ENCODE results near the gene IL17C.
"Not testable (repeated sequence)": the region's sequence is repeated elsewhere in the genome, so short reads cannot be mapped to it uniquely, and the experiment has no call there.

Gene IL17C

DNA sequence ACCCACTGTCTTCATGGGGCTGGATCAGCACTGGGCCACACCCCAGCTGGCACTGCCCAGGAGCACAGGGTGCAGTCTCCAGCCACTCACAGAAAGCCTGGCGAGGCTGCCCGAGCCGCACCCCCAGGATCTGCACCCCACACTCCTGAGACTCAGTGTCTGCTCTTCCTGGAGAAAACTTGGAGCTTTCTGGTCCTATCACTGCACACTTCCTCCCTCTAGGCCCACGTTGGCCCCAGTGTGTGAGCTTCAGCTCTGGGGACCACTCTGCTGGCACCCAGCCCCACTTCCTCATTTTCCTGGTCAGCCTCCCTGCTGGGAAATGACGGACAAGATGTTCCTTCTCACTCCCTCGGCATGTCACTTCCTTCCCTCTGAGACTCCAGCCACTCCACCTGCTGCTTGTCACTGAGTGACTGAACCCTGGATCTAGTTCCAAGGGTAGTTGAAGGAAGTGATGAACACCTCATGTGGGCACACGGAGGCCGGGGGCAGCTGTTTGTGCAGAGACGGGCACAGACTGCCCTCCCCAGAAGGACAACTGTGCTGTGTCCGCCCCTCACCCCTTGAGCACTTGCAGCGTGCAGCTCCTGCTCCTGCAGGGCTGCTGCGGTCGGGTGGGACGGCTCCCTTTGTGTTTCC is 39.2 kb upstream of the IL17C start:
- H3K36me3 ChIP-seq (ENCODE audit: control insufficient read depth, low read depth, low read length), result peaks cover 39% of the 10 kb centered on the region

DNA sequence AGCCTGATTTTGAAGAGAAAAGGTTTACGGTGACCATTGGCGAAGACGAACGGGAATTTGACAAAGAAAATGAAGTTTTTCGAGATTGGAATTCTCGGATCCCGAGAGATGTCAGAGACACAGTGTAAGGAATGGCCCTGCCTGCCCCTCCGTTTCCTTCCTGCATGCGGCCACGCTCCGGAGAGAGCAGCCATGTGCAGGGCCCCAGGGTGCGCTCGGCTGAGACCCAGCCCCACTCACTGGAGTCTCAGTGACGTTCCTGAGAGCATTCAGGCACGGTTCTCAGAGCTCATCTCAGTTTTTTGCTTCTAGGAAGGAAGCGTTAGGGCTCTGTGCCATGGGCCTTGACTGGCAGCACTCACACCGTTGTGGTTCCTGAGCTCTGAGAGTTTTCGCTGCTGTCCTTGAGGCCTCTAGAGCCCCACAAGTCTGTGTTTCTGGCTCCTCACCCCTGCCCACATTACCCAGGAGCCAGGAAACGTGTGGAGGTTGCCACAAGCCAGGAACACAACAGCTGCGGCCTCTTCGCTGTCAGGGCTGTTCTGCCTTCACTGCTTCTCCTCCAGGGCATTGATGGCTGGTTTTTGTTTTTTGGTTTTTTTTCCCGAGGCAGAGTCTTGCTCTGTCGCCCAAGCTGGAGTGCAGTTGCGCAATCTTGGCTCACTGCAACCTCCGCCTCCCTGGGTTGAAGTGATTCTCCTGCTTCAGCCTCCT is 38.4 kb upstream of the IL17C start:
- Histone ChIP-seq H3K27ac (ENCODE audit: low read length) (no peak overlapping the region), H3K36me3 (ENCODE audit: control insufficient read depth, low read depth, low read length) (peaks cover 42% of the 10 kb centered on the region), H3K9me3 (ENCODE audit: control insufficient read depth, low read depth, low read length) (no peaks in the 10 kb centered on the region), H3K4me3 (ENCODE audit: low read length) (no peak overlapping the region), H3K27me3 (ENCODE audit: control insufficient read depth, insufficient read depth, low read length) (no peaks in the 10 kb centered on the region), H3K9ac (ENCODE audit: low read length) (no peak overlapping the region), H3K4me1 (ENCODE audit: control insufficient read depth, low read depth, low read length) (no peaks in the 10 kb centered on the region)

More for the DNA sequence above, 39.2 kb upstream of the IL17C start:
- H3K4me1 ChIP-seq (ENCODE audit: control insufficient read depth, low read depth, low read length), result no peaks in the 10 kb centered on the region
- no peaks in the 10 kb centered on the region for H3K9me3 ChIP-seq (ENCODE audit: control insufficient read depth, low read depth, low read length)
- no peaks in the 10 kb centered on the region for H3K27me3 ChIP-seq (ENCODE audit: control insufficient read depth, insufficient read depth, low read length)
- no peak overlapping the region for H3K27ac ChIP-seq (ENCODE audit: low read length)
- H3K9ac ChIP-seq (ENCODE audit: low read length), result no peak overlapping the region
- H3K4me3 ChIP-seq (ENCODE audit: low read length), result no peak overlapping the region

DNA sequence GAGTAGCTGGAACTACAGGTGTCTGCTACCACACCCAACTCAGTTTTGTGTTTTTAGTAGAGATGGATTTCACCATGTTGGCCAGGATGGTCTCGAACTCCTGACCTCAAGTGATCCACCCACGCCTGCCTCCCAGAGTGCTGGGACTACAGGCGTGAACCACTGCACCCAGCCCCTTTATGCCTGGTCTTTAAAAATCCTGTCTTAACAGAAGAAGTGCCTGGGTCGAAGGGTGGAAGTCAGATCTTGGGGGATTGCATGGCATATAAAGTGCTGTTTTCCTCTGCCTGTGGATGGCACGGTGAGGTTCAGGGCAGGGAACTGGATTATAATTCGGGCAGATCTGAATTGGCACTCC is 37.9 kb upstream of the IL17C start:
- H3K4me3 ChIP-seq (ENCODE audit: low read length), result no peak overlapping the region
- no peaks in the 10 kb centered on the region for H3K27me3 ChIP-seq (ENCODE audit: control insufficient read depth, insufficient read depth, low read length)
- no peaks in the 10 kb centered on the region for H3K9me3 ChIP-seq (ENCODE audit: control insufficient read depth, low read depth, low read length)
- no peak overlapping the region for H3K9ac ChIP-seq (ENCODE audit: low read length)
- peaks cover 45% of the 10 kb centered on the region for H3K36me3 ChIP-seq (ENCODE audit: control insufficient read depth, low read depth, low read length)
- H3K27ac ChIP-seq (ENCODE audit: low read length), result no peak overlapping the region
- H3K4me1 ChIP-seq (ENCODE audit: control insufficient read depth, low read depth, low read length), result no peaks in the 10 kb centered on the region

DNA sequence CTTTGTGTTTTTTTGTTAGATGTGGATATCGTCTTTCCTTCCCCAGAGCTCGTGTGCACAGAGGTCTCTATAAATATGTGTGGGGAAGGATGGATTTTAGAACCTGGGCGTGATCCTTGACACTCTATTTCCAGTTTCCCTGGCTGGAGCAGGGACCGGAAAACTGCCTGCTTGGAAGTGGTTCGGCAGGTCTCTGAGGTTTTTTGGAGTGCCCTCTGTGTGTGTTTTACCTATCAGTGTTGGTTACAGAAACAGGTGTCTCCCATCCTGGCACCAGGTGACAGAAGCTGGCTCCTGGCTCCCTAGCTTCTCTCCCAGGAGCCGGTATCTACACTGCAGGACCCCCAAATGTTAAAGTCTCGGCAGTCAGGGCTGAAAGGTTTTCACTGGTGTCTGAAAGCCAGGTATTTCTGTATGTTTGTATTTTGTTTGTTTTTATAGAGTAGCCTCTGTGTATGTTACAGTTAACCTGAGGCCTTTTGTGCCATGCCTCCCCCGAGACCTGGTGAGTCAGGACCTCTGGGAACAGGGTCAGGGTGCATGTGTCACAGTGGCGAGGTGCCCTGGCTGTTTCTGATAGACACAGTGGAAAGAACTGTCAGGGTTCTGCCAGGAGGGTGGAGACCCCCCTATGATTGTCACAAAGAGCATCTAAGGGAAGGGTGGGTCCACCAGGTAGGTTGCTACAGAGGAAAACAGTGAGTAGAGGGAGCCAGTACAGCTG is 36.9 kb upstream of the IL17C start:
- Histone ChIP-seq H3K9me3 (ENCODE audit: control insufficient read depth, low read depth, low read length) (no peaks in the 10 kb centered on the region), H3K9ac (ENCODE audit: low read length) (no peak overlapping the region), H3K4me3 (ENCODE audit: low read length) (no peak overlapping the region), H3K4me1 (ENCODE audit: control insufficient read depth, low read depth, low read length) (no peaks in the 10 kb centered on the region), H3K27me3 (ENCODE audit: control insufficient read depth, insufficient read depth, low read length) (no peaks in the 10 kb centered on the region), H3K36me3 (ENCODE audit: control insufficient read depth, low read depth, low read length) (peaks cover 50% of the 10 kb centered on the region), H3K27ac (ENCODE audit: low read length) (no peak overlapping the region)

DNA sequence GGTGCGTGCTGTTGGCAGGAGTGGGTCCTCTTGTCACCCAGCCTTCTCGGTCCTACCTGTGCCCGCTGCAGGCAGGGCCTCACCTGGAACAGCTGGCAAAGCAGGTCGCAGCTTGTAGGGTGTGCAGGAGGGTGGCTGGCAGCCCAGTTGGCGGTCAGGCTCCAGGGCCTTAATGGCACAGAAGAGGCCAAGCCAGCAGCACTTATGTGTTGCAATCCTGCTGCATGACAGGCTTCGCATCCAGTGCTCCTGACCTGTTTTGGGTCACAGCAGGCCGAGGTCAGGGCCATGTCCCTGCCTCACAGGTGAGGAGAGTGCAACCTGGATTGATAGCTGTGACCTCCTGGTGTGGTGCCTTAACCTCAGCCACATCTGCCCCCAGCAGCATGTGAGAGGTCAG is 36.3 kb upstream of the IL17C start:
- no peaks in the 10 kb centered on the region for H3K9me3 ChIP-seq (ENCODE audit: control insufficient read depth, low read depth, low read length)
- no peaks in the 10 kb centered on the region for H3K27me3 ChIP-seq (ENCODE audit: control insufficient read depth, insufficient read depth, low read length)
- H3K4me1 ChIP-seq (ENCODE audit: control insufficient read depth, low read depth, low read length), result no peaks in the 10 kb centered on the region
- H3K4me3 ChIP-seq (ENCODE audit: low read length), result no peak overlapping the region
- no peak overlapping the region for H3K27ac ChIP-seq (ENCODE audit: low read length)
- H3K9ac ChIP-seq (ENCODE audit: low read length), result no peak overlapping the region
- H3K36me3 ChIP-seq (ENCODE audit: control insufficient read depth, low read depth, low read length), result peaks cover 50% of the 10 kb centered on the region

DNA sequence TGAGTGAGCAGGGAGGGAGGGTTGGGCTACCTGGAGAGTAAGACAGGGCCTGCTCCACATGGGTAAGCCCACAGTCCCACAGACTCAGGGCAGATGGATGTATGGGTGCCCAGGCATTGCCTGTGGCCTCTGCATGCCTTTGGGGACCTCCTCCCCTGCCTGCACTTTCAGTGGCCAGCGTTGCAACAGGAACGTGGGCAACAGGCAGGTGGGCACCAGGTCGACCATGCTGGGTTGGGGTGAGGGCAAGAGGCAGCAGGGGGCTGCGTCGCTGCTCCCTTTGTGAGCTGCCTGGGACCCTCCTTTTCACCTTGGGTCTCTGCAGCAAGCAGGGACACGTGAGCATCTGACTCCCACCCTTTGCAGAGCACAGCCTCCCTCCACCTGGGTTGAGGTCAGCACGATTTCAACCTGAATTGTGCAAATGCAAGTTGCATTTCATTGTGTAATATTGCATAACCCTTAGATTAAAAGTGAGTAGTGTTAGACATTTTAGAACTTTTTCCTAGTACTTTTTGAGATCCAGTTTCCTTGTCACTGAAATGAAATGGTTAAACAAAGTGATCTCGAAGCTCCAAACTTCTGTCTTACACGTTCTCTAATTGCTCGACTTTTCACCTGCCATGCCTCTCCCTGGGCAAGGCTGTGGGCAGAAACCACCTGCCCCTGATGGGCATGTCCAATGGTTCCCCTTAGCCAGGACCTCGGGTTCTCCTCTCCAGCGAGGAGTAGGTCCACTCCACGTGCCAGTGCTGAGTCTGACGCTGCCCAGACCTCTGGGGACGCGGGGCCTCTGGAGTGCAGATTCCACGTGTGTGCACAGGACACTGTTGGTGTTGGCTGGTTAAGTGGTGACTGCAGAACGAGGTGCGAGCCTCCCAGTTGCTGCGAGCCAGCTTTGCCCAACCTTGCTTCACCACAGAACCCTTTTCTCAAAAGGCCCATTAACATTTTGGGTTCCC is 32.9 kb upstream of the IL17C start:
- no peaks in the 10 kb centered on the region for H3K4me1 ChIP-seq (ENCODE audit: control insufficient read depth, low read depth, low read length)
- no peak overlapping the region for H3K9ac ChIP-seq (ENCODE audit: low read length)
- no peak overlapping the region for H3K4me3 ChIP-seq (ENCODE audit: low read length)
- peaks cover 36% of the 10 kb centered on the region for H3K36me3 ChIP-seq (ENCODE audit: control insufficient read depth, low read depth, low read length)
- no peaks in the 10 kb centered on the region for H3K9me3 ChIP-seq (ENCODE audit: control insufficient read depth, low read depth, low read length)
- H3K27me3 ChIP-seq (ENCODE audit: control insufficient read depth, insufficient read depth, low read length), result peaks cover under 1% of the 10 kb centered on the region
- no peak overlapping the region for H3K27ac ChIP-seq (ENCODE audit: low read length)

DNA sequence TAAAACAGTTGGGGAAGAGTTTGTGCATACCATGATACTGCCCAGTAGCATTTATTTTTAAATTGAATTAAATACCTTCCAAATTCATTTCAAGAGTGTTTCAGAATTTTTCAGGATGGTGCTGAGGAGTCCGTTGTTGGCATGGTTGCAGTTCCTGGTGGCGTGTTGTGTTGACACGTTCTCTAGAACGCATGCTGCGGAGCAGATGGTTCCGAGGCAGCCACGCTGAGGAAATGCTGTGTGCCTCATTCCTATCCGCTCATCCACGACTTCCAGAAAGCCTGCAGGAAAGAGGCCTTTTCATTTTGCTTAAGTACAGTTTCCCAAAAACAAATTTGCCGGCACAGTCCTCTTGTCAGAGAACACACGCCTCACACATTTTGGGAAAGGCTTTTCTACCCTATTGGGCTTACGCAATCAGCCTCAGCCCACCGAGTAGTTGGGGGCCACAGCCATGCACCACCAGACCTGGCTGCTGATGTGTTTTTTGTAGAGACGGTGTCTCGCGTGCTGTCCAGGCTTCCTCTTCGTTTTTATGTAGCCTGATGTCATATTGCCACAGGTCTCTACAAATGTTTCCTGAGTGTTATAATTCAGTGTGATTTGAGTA is 32.1 kb upstream of the IL17C start:
- H3K4me1 ChIP-seq (ENCODE audit: control insufficient read depth, low read depth, low read length), result no peaks in the 10 kb centered on the region
- H3K9me3 ChIP-seq (ENCODE audit: control insufficient read depth, low read depth, low read length), result no peaks in the 10 kb centered on the region
- peaks cover 32% of the 10 kb centered on the region for H3K36me3 ChIP-seq (ENCODE audit: control insufficient read depth, low read depth, low read length)
- peaks cover 7% of the 10 kb centered on the region for H3K27me3 ChIP-seq (ENCODE audit: control insufficient read depth, insufficient read depth, low read length)
- H3K4me3 ChIP-seq (ENCODE audit: low read length), result no peak overlapping the region
- no peak overlapping the region for H3K9ac ChIP-seq (ENCODE audit: low read length)
- no peak overlapping the region for H3K27ac ChIP-seq (ENCODE audit: low read length)

DNA sequence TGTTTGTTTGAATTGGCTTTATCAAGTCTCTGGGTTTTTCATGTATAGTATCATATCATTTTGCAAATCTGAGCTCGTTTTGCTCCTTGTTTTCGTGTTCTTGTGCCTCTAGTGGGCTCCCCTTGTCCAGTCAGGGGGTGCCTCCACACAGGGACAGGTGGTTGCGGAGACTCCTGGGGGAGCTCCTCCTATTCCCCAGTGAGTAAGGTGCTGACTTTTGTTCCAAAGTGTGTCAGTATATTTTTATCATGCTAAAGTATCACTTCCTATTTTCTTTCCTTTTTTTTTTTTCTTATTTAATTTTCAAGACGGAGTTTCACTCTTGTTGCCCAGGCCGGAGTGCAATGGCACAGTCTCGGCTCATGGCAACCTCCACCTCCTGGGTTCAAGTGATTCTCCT is 30.3 kb upstream of the IL17C start:
- peaks cover 18% of the 10 kb centered on the region for H3K36me3 ChIP-seq (ENCODE audit: control insufficient read depth, low read depth, low read length)
- H3K9ac ChIP-seq (ENCODE audit: low read length), result no peak overlapping the region
- peaks cover 7% of the 10 kb centered on the region for H3K27me3 ChIP-seq (ENCODE audit: control insufficient read depth, insufficient read depth, low read length)
- H3K4me1 ChIP-seq (ENCODE audit: control insufficient read depth, low read depth, low read length), result peaks cover 3% of the 10 kb centered on the region
- H3K27ac ChIP-seq (ENCODE audit: low read length), result no peak overlapping the region
- H3K4me3 ChIP-seq (ENCODE audit: low read length), result no peak overlapping the region
- H3K9me3 ChIP-seq (ENCODE audit: control insufficient read depth, low read depth, low read length), result no peaks in the 10 kb centered on the region

DNA sequence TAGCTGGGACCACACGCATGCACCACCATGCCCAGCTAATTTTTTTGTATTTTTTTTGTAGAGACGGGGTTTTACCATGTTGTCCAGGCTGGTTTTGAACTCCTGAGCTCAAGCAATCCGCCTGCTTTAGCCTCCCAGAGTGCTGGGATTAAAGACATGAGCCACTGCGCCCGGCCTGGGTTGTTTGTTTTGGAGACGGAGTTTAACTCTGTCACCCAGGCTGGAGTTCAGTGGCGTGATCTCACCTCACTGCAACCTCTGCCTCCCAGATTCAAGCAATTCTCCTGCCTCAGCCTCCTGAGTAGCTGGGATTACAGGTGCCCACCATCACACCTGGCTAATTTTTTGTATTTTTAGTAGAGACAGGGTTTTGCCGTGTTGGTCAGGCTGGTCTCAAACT is 28.9 kb upstream of the IL17C start:
- not testable (repeated sequence) for H3K27ac ChIP-seq (ENCODE audit: low read length); H3K9ac ChIP-seq (ENCODE audit: low read length); H3K27me3 ChIP-seq (ENCODE audit: control insufficient read depth, insufficient read depth, low read length); H3K4me1 ChIP-seq (ENCODE audit: control insufficient read depth, low read depth, low read length); H3K4me3 ChIP-seq (ENCODE audit: low read length); H3K9me3 ChIP-seq (ENCODE audit: control insufficient read depth, low read depth, low read length)
- peaks cover 25% of the 10 kb centered on the region for H3K36me3 ChIP-seq (ENCODE audit: control insufficient read depth, low read depth, low read length)

DNA sequence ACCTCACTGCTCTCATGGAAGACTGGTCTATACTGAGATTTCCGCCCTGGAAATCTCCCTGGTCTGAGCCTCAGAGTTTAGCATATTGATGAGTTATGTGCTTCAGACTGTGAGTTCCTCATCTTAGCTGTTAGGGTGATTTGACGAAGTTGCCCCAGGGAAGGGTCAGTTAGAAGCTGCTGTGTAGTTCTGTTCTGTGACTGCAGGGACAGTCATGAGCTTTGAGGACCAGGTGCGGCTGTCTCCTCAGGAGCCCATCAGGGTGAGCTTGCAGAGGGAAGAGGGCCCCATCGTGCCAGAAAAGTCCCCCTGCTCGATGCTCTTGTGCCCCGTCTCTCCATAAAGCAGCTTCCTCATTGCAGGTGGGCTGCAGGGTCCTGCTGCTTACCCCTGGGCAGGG is 28.3 kb upstream of the IL17C start:
- no peak overlapping the region for H3K27ac ChIP-seq (ENCODE audit: low read length)
- H3K4me1 ChIP-seq (ENCODE audit: control insufficient read depth, low read depth, low read length), result peaks cover 3% of the 10 kb centered on the region
- H3K9me3 ChIP-seq (ENCODE audit: control insufficient read depth, low read depth, low read length), result no peaks in the 10 kb centered on the region
- H3K27me3 ChIP-seq (ENCODE audit: control insufficient read depth, insufficient read depth, low read length), result peaks cover 7% of the 10 kb centered on the region
- no peak overlapping the region for H3K9ac ChIP-seq (ENCODE audit: low read length)
- H3K36me3 ChIP-seq (ENCODE audit: control insufficient read depth, low read depth, low read length), result peaks cover 22% of the 10 kb centered on the region
- no peak overlapping the region for H3K4me3 ChIP-seq (ENCODE audit: low read length)

All from iPS-18a (cell line).